NCI-H1694 (cell line): ENCODE results near the gene ANKRD60.

Source experiments
- DNase-seq: peaks from one replicate; lab custom pipeline; 2025; lab: John Stamatoyannopoulos, UW

The ANKRD60 gene

DNA sequence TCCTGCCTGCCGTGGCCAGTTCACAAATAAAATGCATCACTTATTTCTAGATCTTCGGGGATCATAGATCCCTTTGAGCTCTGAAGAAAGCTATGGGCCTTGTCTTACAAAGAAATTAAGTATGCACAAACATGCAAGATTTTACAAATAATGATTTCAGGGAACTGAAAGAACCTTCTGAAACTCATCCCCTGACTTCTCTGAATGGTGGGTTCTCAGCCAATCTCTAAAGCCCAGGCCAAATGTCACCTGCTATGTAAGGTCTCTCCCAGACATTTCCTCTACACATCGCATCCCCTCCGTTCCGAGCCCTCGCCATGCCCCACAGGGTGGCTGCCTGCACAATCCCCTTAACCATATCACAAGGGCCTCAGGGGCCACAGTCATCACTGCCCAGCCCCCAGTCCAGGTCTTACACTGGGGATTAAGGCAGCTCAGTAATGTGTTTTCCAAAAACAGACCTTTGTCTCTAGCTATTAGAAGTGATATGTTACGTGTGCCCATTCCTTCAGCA lies 16.1 kb upstream of the ANKRD60 start:
- DNase-seq, result no peak

DNA sequence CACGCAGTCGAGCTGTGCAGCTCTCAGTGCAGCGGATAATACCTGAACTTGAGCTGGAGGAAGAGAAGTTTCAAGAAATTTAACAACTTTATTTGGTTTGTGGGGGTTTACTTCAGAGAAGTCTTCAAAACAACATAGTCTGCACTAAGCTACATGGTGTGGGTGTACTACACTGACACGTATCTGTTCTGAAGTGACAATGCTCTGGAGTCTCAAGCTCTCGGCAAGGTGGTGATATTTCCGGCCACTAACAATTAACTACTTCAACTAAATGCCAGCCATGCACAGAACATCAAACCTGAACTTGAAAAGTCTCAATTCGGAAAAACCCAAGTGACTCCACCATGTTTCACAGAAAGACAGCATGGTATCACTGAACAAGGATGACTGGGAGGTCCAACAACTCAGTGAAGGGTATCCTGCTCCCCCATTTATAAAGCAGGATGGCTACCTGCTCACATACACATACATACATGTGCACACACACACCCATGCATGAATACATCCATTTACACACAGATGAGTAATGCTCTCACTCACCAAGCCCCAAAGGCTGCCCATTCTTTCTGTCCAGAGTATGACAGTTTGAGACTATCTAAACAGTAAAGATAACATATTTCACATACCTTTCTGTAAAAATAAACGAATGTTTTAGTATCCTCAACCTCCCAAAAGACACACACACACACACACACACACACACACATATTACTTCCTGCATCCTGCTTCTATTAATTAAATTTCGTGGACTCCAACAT lies 15.4 kb upstream of the ANKRD60 start:
- no peak for DNase-seq

DNA sequence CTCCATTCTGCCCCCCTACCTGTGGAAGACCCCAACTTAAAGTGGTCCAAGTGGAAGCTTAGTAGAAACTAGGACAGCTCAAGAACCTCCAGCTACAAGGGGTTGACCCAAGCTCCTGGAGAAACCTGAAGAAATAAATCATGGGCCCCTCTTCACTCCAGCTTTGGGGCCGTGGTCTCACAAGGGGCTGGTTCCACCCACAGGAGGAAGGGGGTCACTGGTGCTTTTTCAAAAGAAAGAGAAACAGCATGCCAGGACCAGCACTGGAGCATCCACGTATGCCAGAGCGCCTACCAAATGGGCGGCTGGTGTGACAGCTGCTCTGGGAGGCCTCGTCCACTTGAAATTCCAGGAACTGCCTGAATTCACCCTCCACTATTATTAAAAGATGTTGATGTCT lies 14.4 kb upstream of the ANKRD60 start:
- DNase-seq, result no peak

DNA sequence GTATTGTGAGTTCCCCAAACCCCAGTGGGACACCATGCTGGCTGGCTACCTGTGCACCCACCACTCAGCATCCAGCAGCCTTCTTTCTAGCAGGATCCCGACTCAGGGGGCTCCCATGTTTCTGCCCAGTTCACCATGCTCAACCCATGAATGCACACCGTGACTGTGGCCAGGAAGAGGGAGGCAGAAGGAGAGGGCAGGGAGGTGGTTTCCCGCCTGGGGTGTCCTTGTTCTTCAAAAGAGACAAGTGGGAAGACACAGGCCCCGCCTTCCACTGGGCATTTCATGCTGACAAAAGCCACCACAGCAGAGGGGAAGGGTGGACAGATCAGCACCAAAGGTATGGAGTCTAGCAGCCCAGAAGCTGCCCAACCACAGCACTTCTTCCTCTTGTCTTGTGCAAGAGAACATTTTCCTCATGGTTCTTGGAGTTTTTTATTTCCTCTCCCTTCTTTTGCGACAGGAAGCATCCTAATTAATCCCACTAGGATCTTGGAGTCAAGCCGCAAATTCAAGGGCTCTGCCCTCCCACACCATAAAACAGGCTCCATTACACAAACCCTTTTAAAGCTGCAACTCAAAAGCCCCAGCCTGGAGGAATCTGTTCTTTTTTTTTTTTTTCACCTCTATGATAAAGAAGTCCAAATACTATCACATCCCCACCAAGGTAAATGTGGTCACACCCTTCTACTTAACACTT lies 13.5 kb upstream of the ANKRD60 start:
- no peak for DNase-seq

DNA sequence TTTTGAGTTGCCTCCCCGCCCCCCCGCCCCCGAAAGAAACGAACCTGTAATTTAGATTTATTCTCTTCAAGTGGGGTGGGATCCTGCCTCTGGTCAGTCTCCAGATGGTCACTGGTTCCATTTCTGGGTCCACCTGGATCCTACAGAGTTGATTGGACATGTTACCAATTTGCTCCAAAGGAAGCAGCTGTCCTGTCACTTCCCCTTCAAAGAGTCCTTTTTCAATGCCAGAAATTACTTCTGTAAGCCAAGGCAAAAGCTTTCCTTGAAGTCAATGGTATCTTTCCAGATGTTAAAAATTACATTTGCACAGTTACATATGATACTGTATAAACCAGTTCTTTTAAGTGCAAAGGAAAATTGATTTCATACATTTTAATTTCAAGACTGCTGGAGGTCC lies 12.0 kb upstream of the ANKRD60 start:
- DNase-seq, result no peak

DNA sequence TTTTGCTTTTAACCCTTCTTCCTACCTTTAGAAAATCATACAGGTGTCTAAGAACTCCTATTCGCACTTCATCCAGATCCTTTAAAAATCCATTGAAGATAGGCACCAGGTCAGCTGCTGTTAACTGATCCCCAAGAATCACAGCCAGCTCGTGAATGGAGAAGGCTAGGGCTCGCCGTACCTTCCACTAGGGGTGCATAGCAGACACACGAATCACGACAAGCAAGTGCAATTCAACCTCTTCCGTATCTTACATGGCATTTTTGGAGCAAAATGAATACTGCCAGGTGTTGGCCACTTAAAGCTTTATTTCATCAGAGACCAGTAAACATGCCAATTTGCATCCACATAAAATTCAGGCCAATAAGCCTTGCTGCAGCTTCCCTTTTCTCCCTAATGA lies 10.8 kb upstream of the ANKRD60 start:
- no peak for DNase-seq

DNA sequence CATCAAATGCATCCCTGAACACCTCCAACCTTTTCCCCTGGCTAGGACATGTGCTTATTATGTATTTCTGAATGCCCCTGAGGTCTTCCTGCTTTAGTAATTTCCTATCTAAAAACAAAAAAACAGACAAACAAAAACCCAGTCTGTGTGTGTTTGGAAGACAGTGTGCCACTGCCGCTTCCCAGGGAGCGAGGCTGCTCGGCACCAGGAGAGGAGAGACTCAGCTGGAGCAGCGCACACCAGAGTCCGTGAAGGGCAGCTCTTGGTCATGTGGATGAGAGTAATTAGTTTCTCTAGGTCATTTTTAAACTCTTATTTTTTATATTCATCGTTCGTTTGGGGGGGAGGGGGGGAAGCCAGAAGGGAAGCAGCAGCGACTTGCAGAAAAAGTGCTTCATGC lies 10.0 kb upstream of the ANKRD60 start:
- no peak for DNase-seq

DNA sequence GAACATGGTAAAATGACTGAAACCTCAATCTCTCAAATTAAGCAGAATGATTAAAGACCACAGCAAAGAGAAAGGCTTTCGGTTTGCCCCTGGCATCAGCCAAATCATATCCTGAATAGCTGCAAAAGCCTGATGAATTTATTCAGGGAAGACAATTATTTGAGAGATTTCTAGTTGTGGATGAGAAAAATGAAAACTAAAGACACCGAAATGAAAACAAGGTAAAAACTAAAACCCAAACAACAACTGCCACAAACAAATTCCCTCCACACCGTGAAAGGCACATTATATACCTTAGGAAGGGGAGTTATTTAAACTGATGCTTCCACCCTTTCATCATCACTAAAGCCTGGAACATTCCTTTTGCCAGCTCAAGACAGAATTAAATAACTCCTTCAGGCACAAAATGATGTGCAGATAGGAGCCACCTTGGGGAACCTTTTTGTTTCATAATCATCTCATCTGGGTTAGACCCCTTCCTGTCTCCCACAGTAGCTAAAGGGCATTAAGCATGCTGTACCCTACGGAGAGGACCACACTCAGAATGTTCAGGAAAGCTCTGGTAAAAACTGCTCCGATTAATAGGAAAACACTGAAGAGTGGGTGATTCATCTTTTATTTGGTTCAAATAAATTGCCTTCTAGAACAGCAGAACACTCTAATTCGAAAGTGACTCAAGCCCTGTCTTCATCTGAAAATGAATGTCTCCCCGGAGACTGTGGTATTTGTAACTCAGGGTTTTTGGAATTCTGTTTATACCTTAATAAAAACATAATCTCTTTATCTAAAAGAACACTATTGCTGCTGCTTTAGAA lies 9.1 kb upstream of the ANKRD60 start:
- no peak for DNase-seq

DNA sequence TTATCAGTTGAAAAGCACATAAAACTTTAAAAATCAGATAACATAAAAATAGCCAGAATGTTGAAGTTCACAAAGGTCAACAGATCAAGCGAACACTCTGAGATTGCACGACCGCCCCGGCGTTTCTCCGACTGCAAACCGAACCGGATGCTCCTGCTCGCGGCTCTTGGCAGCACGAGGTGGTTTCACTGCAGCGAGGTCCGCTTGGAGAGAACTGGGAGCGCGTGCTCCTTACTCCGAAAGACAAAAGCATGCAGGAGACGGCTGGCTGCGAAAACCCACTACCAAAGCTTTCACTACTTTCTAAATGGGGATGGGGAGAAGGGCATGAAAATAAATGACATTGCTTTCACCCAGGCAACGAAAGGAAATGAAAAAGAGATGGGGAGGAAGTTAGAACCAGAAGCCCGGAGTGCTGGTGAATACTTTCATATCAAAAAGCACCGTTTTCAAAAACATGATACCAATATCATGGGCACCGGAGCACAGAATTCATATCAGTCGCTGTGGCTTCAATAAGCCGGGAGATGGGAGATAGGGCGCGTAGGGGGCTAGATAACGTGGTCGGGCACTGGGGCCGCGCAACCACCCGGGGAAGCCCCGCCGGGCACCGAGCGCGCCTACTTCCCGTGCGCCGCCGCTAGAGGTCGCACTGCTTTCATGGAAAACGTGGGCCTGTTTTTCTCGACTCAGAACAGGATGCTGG lies 8.3 kb upstream of the ANKRD60 start:
- peak; percentile 64 for DNase-seq

DNA sequence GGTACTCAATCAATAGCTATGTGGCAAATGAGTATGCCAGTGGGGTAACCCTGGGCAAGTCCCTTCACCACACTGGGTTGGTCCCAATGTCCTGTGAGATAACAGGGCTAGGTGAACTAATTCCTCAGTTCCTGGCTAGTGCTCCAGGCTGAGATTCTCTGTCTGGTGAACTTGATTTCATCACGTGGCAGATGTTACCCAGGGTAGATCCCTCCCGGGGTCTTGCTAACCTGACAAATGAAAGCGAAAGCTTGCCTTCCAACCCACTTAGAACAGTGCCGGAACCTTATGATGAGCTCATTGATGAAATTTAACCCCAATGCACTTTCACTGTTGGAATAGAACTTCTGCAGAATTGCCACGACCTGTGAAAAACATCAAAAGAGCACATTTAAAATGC lies 6.6 kb upstream of the ANKRD60 start:
- no peak for DNase-seq

DNA sequence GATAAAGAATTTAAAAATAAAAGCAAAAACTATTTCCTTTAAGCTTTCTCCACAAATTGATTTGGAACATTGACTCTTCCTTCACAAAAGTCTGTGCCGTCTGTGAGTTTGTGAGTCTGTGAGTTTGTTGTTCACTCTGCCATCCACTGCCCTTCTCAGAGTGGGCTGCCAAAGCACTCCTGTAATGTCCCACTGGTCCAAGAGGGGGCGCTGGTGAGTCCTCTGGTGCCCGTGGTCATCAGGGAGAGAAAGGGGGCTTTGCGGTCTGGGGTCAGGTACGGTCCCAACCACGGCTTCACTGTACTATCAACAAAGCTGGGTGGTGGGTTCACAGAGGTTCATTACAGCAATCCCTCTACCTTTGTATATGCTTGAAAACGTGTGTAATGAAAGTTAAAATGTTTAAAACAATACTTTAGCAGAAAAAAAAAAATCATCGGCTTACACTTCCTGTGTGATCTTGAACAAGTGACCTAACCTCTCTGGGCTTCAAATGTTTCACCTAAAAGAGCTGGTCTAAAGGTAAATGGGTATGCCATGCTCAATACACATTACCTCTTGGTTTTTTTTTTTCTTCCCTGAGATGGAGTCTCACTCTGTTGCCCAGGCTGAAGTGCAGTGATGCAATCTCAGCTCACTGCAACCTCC lies 5.6 kb upstream of the ANKRD60 start:
- no peak for DNase-seq

DNA sequence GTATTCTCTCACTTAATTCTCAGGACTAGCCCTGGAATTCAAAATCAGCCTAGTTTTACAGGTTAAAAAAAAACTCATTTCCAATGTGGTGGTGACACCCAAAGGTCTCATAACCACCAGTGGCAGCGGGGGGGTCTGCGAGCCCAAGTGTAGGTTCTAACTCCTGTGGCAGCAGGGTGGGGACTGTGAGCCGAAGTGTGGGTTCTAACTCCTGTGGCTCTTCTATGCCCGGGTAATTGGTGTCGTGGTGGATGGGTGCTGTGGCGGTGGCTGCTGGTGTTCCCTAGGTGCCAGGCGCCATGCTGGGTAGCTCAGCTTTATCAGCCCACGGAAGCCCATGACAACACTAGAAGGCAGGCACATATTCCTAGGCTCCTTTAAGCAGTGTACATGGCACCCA lies 4.9 kb upstream of the ANKRD60 start:
- DNase-seq, result no peak

DNA sequence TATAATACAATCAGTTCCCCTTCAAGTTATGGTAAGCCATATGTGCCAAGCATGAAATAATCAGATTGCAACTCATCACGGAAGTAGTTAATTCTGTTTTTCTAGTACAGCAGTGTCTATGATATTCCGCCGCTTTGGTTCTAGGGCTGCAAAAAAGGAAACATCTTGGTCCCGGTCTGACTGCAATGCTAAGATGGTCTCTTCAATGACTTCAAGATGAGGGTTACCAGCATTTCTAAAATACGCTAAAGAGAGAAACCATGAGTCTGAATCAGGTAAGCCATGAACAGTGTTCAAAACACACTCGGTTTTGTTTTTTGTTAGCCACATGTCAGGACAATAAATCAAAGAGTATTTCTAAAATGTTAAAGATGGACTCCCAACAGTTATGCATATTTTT lies 3.2 kb upstream of the ANKRD60 start:
- DNase-seq, result no peak

DNA sequence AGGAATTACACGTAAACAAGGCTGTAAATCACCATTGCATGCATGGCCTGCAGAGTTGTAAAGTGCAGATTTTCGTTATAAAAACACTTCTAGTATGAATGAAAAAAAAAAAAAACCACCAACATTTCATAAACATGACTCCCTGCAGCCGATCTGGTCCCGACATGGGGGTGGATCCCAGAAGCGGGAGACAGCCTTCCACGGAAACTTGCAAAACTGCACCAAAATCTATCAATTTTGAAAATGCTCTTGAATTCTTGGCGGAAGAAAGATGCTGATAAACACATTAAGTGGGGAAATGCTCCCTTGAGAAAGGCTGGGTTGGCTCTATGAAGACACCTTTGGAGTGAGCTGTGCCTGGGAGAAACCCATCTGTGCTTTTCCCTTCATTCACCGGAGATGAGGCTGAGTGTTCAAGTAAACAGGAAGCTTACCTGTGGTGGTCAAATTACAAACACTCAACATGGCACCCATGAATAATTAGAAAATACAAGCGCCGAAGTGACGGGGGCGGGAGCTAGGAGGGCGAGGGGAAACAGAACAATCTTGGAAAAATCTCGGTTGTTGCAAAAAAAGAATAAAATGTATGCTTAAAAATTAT lies 845 bp upstream of the ANKRD60 start:
- no peak for DNase-seq

DNA sequence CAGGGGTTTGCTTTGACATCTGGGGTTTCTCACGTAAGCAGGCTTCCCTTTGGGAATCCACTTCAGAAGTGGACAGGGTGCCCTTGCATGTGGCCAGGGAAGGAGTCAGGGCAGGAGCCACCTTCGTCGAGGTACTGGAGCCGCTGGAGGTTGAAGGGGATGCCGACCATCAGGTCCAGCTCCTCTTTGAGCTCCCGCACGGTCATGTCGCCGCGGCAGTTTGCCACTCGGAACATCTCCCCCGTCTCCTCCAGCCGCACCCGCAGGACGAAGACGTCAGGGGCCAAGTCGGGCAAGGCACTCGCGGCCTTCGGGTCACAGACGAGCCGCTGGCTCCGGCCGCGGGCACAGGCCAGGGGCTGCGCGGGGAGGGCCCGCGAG lies 360 bp downstream of the ANKRD60 start:
- no peak for DNase-seq

DNA sequence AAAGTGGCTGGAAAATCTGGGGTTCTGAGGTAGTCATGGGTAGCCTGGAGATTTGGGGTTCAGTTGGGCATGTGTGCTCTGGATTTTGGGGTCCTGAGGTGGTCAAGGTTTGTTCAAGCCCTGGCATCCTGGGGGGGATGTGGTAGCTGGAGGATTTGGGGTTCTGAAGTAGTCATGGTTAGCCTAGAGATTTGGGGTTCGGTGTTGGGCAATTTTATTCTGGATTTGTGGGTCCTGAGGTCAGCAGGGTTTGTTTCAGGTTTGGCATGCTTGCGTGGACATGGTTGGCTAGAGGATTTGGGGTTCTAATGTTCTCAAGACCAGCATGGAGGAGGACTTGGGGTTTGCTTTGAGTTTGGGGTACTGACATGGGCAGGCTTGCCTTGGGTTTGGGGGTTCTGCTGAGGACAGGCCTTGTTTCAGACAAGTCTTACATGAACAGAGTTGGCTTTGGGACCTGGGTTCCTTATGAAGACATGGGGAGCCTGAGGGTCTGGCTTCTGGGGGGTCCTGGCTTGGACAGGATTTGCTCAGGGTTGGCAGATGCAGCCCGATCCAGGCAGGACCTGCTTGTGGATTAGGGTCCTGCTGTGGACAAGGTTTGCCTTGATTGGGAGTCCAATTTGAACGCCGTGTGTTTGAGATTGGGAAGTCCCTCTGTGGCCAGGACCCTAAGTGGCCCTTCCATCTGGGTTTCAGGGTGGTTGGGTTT lies 906 bp downstream of the ANKRD60 start:
- no peak for DNase-seq

DNA sequence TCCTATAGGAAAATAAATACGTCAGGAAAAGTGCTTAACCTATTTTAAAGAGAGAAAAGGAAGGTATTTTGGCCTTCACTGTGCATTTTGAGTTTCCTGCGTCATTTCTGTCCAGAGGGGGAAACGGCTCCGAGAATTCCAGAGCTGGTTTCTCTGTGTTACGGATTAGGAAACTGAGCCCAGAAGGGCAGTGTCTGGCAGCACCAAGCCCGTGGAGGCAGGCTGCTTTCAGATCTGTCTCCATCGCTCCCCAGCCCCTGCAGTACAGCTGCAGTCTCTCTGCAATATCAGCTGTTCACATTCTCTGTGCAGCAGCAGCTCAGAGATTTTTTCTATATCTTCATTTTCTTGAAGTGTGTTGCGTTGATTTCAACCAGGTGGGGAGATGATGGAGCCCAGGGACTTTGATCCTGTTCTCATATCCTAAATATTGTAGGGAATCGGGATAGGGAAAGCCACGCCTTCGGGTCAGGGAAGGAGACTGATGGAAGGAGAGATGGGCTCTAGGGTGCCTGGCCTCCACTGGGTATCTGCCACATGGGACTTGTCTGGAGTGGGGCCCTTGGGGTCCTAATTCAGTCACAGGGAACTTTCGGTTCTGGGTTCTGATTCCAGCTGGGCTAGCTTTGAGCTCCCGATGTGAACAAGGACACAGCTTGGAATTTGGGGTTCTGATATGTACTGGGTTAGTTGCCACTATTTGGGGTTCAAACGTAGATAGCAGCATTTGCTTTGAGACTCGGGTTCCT lies 2.8 kb downstream of the ANKRD60 start:
- no peak for DNase-seq

DNA sequence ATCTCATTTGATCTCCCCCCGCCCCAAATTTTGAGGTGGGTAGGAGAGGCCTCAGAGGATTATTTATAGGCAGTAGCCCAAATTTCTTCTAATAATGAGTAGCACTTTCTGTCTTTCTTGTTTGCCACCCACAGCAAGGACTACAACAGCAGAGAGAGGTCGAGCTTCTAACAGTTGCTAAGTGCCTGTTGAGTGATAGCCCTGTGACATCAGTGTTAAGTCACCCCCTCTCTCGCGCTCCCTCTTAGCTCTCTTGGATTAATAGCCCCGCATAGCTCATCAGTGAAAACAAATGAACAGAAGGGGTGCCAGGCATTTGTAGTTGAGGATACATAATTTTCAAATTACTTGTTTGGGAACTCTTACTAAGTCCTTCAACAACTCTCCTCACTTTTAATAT lies 3.5 kb downstream of the ANKRD60 start:
- no peak for DNase-seq

DNA sequence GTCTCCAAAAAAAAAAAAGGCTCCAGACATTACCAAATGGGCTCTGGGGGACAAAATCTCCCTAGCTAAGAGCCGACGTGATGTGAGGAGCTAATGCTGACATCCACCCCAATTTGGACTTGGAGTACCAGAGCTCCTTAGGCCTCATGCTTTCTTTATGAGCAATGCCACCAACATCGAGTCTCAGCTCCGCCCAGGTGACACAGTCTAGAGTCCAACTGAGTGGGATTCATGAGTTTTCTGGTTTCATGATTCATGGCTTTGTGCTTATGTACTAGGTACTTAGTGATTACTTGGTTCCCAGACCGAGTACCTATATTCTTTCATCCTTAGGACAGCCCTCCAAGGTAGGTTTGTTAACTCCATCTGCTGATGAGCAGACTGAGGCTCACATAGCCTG lies 4.4 kb downstream of the ANKRD60 start:
- DNase-seq, result no peak
